ENCODE results near the gene CHRNA5.
"Not testable (repeated sequence)": the region's sequence is repeated elsewhere in the genome, so short reads cannot be mapped to it uniquely, and the experiment has no call there.

Gene CHRNA5

GRCh38 chr15:78565951-78566774 is 843 bp downstream of the CHRNA5 start:
- no peak for FAIRE-seq

GRCh38 chr15:78567531-78567930 is 2.2 kb downstream of the CHRNA5 start:
- no peak for FAIRE-seq

GRCh38 chr15:78570710-78571109 is 5.4 kb downstream of the CHRNA5 start:
- no peak for FAIRE-seq

- no peak for FAIRE-seq
These were observed 6.1 kb downstream of the CHRNA5 start for GRCh38 chr15:78571382-78571781.

DNA sequence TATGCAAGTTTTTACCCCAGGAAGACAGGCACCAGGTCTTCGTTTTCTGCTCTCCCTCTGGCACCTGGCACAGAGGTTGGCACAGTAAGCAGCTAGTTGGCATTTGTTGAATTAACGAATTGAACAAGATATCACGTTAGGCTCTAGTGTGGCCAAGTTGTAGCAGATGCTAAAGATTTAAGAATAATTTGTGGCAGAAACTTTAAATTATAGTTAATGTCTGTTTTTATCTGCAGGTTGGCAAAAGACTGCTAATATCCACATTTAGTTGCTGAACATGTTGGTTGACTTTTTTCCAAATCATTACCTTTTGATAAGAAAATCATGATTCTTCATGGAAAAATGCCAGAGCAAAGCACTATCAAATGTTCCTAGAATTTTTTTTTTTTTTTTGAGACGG is 8.1 kb downstream of the CHRNA5 start:
- FAIRE-seq = no peak

- FAIRE-seq = no peak
These were observed 9.6 kb downstream of the CHRNA5 start for GRCh38 chr15:78574944-78575343.

- FAIRE-seq = no peak
These were observed 32.3 kb downstream of the CHRNA5 start for GRCh38 chr15:78597583-78597982.

DNA sequence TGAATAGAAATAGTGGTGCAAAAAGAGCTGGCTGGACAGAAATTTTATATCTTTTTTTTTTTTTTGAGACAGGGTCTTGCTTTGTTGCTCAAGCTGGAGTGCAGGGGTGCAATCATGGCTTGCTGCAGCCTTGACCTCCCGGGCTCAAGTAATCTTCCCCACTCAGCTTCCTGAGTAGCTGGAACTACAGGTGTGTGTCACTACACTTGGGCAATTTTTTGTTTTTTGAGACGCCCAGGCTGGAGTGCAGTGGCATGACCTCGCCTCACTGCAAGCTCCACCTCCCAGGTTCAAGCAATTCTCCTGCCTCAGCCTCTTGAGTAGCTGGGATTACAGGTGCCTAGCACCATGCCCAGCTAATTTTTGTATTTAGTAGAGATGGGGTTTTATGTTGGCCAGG is 33.0 kb downstream of the CHRNA5 start:
- no peak for FAIRE-seq

GRCh38 chr15:78599189-78599588 is 33.9 kb downstream of the CHRNA5 start:
- FAIRE-seq = no peak

GRCh38 chr15:78603467-78603866 is 38.1 kb downstream of the CHRNA5 start:
- no peak for FAIRE-seq

DNA sequence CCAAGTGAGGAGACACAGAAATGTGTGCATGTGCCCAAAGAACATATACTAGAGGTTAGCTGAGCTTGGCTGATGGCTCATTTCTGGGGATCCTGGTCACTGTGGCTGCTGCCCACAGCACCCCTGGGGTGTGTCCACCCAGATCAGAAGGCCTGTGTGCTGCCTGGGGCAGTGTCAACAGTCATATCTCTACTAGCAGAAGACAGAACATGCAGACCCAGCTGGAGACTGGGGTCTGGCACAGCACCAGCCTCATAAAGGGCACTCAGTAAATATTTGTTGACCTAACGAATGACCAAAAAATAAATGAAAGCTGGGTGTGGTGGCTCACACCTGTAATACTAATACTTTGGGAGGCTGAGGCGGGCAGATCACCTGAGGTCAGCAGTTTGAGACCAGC is 39.1 kb downstream of the CHRNA5 start:
- no peak for FAIRE-seq

- no peak for FAIRE-seq
These were observed 39.9 kb downstream of the CHRNA5 start for GRCh38 chr15:78605201-78605600.

- FAIRE-seq = no peak
These were observed 40.4 kb downstream of the CHRNA5 start for GRCh38 chr15:78605680-78606079.

DNA sequence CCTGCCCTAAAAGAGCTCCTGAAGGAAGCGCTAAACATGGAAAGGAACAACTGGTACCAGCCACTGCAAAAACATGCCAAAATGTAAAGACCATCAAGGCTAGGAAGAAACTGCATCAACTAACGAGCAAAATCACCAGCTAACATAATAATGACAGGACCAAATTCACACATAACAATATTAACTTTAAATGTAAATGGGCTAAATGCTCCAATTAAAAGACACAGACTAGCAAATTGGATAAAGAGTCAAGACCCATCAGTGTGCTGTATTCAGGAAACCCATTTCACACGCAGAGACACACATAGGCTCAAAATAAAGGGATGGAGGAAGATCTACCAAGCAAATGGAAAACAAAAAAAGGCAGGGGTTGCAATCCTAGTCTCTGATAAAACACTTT is 44.2 kb downstream of the CHRNA5 start:
- not testable (repeated sequence) for FAIRE-seq

GRCh38 chr15:78614021-78614420 is 48.7 kb downstream of the CHRNA5 start:
- no peak for FAIRE-seq

DNA sequence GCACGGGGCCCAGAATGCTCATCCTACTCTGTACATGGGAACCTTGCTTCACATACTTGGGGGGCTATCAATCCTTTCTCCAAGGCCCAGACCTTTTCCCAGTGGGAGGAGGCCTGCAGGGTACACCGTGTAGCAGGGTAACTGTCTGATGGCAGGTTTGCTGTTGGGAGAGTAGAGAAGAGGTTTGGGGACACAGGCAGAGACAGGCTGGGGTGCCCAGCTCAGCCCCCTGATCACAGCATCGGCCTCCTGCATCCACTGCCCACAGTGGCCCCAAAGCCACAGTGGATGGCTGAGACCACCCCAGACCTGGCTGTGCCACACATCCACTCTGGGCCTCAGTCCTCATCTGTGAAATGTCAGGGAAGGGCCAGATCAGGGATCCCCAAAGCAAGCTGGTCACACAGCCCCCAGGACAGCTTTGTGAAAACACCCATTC is 49.9 kb downstream of the CHRNA5 start:
- no peak for FAIRE-seq

DNA sequence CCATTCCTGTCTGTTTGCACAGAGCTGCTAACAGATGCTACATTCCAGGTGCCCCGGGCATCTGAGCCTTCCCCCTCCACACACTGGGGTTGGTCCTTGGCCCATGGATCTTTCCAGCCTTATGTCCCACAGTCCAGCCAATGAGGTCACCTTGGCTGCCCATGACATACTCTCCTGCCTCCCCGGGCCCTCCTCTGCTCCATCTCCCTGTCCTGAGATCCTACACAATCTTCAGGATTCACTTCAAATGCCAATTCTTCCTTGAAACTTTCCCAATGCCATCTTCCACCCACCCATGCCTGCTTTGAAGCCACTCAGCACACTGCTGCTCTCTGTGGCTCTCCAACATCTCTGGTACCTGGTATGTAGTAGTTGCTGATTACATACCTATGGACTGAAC is 51.2 kb downstream of the CHRNA5 start:
- FAIRE-seq = no peak

DNA sequence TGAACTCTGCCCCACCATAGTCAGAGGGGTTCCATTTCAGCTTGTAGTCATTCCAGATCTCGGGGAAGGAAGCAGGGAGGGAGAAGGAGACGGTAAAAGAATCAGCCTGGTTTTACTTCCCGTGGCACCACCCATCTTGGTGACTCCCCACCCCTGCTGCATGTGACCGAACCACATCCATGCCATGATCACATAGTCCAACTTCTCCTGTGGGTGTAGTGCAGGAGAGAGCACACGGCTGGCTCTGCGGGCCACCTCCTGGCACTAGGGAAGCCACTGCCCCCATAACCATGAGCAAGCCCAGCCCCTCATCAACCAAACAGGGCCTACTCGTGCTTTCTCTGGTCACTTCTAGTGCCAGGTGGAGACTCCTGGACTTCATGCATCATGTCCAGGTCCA is 51.8 kb downstream of the CHRNA5 start:
- FAIRE-seq = no peak

GRCh38 chr15:78617516-78617915 is 52.2 kb downstream of the CHRNA5 start:
- FAIRE-seq = no peak

DNA sequence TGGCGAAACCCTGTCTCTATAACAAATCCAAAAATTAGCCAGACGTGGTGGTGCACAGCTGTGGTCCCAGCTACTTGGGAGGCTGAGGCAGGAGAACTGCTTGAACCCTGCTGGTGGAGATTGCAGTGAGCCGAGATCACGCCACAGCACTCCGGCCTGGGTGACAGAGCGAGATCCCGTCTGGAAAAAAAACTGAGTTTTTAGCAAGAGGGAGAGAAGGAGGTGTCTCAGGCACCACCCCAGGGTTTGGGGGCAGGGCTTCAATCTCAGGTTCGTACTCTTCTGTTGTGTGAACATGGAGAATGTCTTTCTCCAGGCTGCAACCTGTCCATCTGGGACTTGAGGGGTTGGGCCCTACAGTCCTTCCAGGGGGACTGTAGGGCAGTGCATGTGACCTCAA is 52.7 kb downstream of the CHRNA5 start:
- no peak for FAIRE-seq

DNA sequence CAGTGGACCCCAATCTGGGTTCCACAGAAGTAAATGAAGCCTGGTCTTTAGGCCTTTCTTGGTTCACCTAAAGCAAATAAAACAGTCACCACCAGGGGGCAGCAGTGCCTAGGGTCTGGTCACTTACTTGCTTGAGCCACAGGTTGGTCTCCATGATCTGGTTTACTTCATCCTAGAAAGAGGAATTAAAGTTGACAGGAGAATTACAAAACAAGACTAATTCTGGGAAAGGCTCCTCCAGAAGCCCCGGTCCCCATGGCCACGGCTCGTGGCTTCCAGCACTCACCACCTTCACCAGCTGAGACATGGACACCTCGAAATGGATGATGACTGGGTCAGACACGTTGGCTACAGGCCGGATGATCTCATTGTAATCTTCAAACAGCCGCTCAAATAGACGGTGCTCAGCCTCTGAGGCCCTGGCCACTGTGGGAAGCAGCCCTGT is 53.2 kb downstream of the CHRNA5 start:
- FAIRE-seq = no peak

DNA sequence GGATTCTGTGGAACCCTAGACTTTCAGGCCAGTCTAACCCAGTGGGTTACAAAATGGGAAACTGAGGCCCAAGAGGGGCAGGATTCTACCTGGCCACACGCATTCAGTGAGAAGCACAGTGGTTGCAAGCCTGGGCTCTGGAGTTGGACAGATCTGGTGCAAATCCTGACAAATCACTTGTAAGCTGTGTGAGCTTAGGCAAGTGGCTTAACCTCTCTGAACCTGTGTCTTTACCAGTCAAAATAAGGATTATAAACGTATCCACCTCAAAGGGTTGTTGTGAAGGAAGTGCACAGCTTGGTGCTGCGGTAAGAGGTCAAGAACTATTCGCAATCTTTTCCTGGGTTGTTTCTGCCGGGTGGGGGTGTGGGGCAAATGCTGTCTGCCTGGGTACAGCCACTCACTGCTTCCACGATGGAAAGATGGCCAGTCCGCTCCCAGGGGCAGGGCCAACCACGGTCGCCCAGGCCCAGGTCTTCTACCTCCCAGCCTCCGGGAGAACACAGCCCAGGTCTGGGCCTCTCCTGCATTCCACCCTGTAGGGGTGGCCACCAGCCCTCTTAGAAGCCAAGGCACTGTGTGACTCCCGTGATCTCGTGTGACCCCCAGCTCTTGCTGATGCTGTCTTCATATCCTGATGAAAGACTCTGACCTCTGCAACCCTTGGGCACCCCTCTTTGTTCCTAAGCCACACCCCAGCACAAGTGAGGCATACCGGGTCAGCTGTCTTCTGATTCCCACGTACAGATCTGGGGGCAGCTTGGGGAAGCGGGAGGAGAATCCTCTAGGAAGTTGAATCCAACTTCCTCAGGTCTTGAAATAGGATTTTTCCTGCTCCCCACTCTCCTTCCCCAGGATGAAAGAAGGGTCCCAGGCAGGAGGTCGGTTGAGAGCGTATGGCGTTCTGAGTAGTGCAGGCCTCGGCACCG is 54.0 kb downstream of the CHRNA5 start:
- FAIRE-seq = no peak

- no peak for FAIRE-seq
These were observed 54.8 kb downstream of the CHRNA5 start for GRCh38 chr15:78620021-78620526.
